Measurements from ENCODE around the gene GRM4. TPM values are rescaled to one million over a fixed set of nuclear protein-coding genes. Genes with fewer than 3 reads are reported as not detected.

Gene GRM4
- total and polyA plus RNA-seq, 9 donors, result under 0.01 to 0.37 (median 0.08) TPM; not detected in 2

- Histone ChIP-seq H3K9me3 (peaks cover 0 to 4% of the 10 kb centered on the region in 2 donors), H3K27me3 (no peaks in the 10 kb centered on the region), H3K36me3 (no peaks in the 10 kb centered on the region), H3K4me1 (ENCODE audit: insufficient read depth) (no peaks in the 10 kb centered on the region), H3K27ac (no peak overlapping the region), H3K4me3 (no peak overlapping the region)
- no peak for DNase-seq
- 49 to 64% (median 52%) methylated on average over 8 of the region's 8 CpGs for WGBS, 3 donors
- intact Hi-C loops (cut with DNase I), result no loop called here
- no peak for TF ChIP-seq POLR2A (IDR thresholded peaks at IDR 0.05)
- no peak for TF ChIP-seq CTCF (IDR thresholded peaks at IDR 0.05)
- no peak for TF ChIP-seq EP300 (IDR thresholded peaks at IDR 0.05)
Observed at GRCh38 chr6:34096814-34097213, 49.1 kb downstream of the GRM4 start.

- intact Hi-C loops (cut with DNase I), result no loop called here
- Histone ChIP-seq H3K4me3 (no peak overlapping the region), H3K27ac (no peak overlapping the region), H3K36me3 (no peaks in the 10 kb centered on the region), H3K27me3 (no peaks in the 10 kb centered on the region), H3K4me1 (ENCODE audit: insufficient read depth) (no peaks in the 10 kb centered on the region), H3K9me3 (peaks cover 0 to 4% of the 10 kb centered on the region in 2 donors)
- WGBS, 3 donors, result 47 to 55% (median 50%) methylated on average over 5 of the region's 5 CpGs
- DNase-seq, result no peak
- TF ChIP-seq CTCF (IDR thresholded peaks at IDR 0.05) (no peak), EP300 (IDR thresholded peaks at IDR 0.05) (no peak), POLR2A (IDR thresholded peaks at IDR 0.05) (no peak)
Observed at GRCh38 chr6:34096193-34096592, 49.7 kb downstream of the GRM4 start.

GRCh38 chr6:34095741-34096140 is 50.1 kb downstream of the GRM4 start:
- 47 to 63% (median 58%) methylated on average over 10 of the region's 10 CpGs for WGBS, 3 donors
- TF ChIP-seq EP300 (IDR thresholded peaks at IDR 0.05) (no peak), CTCF (IDR thresholded peaks at IDR 0.05) (no peak), POLR2A (IDR thresholded peaks at IDR 0.05) (no peak)

GRCh38 chr6:34095136-34095505 is 50.8 kb downstream of the GRM4 start:
- Histone ChIP-seq H3K4me3 (no peak overlapping the region), H3K27me3 (no peaks in the 10 kb centered on the region), H3K9me3 (peaks cover 0 to 4% of the 10 kb centered on the region in 2 donors), H3K36me3 (no peaks in the 10 kb centered on the region), H3K4me1 (ENCODE audit: insufficient read depth) (no peaks in the 10 kb centered on the region), H3K27ac (no peak overlapping the region)
- intact Hi-C loops (cut with DNase I), result no loop called here
- WGBS, 3 donors, result 56 to 69% (median 60%) methylated on average over 7 of the region's 7 CpGs
- TF ChIP-seq POLR2A (IDR thresholded peaks at IDR 0.05) (no peak), EP300 (IDR thresholded peaks at IDR 0.05) (no peak), CTCF (IDR thresholded peaks at IDR 0.05) (no peak)
- no peak for DNase-seq

More at GRCh38 chr6:34095741-34096140, 50.1 kb downstream of the GRM4 start:
- intact Hi-C loops (cut with DNase I), result no loop called here
- no peak for DNase-seq
- Histone ChIP-seq H3K4me3 (no peak overlapping the region), H3K36me3 (no peaks in the 10 kb centered on the region), H3K27me3 (no peaks in the 10 kb centered on the region), H3K4me1 (ENCODE audit: insufficient read depth) (no peaks in the 10 kb centered on the region), H3K27ac (no peak overlapping the region), H3K9me3 (peaks cover 0 to 4% of the 10 kb centered on the region in 2 donors)

Data from ovary (tissue), 9 donors.